C1 segment of cervical spinal cord (tissue), 14 donors: ENCODE data around the gene RXRA.

Experiments used
- DNase-seq, 14 donors: peaks; one replicate each; lab custom pipeline; 2025; lab: John Stamatoyannopoulos, UW

Gene RXRA

DNA sequence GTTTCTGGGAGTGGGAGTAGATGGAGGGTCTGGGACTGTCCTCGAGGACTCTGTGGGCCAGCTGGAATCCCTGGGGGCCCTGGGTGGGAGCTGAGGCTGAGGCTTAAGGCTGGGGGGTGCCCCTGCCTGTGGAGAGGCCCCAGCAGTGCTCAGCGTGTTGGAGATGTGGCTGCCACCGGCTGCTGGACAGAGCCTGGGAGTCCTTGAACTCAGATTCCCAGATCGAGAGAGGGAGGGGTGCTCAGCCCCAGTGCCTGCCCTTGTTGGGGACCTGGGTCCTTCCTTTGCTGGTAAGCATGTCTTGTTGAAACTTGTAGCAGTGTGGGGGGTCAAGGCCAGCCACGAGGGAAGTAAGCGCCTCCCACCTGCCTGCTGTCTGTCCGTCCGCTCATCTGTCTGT lies 10.7 kb downstream of the RXRA start:
- DNase-seq: no peak

- no peak for DNase-seq
These were observed 11.2 kb downstream of the RXRA start for GRCh38 chr9:134337469-134337868.

- peak in 8 of 14 donors; percentile 22 to 68 (median 44) for DNase-seq
These were observed 12.3 kb downstream of the RXRA start for GRCh38 chr9:134338394-134339182.

GRCh38 chr9:134339183-134339806 lies 13.0 kb downstream of the RXRA start:
- peak in 1 of 14 donors; percentile 55 for DNase-seq

- peak in 6 of 14 donors; percentile 32 to 69 (median 40) for DNase-seq
These were observed 14.4 kb downstream of the RXRA start for GRCh38 chr9:134340475-134341160.

- peak in 5 of 14 donors; percentile 26 to 50 (median 41) for DNase-seq
These were observed 15.1 kb downstream of the RXRA start for GRCh38 chr9:134341306-134341705.

DNA sequence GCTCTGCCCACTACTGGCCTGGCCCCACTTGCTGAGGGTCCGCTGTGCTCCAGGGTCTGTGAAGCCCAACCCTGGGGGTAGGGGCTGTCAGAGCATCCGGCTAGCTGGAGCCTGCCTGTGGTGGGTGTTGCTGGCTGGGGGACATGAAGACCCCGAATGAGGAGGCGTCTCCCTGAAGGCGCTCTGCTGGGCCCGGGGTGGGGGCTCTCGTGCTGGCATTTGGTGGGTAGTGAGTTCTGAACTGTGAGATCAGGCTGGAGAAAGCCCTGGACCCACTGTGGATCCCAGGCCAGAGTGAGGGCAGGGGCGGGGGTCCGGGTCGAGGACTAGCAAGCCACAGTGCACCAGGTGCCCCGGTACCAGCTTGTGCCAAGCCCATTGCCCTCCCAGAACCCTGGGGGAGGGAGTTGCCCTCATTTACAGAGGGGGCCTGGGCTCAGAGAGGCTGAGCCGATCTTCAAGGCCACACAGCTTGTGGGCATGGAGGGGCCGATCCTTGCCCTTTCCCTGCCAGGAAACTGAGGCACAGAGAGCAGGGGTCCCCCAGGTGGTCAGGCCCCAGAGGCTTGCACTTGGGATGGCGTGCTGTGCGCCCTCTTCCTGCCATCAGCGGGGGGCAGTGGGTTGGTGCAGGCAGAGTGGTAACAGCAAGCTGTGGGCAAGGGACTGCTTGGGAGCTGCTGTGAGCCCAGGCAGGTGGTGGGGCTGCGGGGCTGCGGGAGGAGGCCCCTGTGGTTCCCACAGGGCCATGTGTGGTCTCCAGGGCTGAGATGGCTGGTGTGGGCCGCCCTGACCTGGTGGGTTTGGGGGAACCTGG lies 15.9 kb downstream of the RXRA start:
- no peak for DNase-seq

DNA sequence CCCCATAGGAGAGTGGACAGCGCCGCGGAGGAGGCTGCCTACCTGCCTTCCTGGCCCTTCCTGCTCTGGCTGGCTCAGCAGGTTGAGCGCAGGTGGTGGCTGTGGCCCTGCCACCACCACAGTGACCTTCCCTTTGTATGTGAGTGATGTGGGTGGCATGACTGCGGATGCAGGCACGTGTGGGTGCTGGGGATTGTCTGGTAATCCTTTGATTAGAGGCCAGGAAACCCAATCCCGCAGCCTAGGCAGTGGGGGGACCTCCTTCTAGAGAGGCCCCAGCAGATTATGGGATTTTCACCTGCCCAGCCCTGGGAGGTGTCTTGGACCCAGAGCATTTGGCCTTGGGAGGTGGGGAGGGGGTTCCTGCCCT lies 16.5 kb downstream of the RXRA start:
- DNase-seq: no peak

- DNase-seq: peak in 5 of 14 donors; percentile 29 to 51 (median 35)
These were observed 17.4 kb downstream of the RXRA start for GRCh38 chr9:134343637-134344036.

DNA sequence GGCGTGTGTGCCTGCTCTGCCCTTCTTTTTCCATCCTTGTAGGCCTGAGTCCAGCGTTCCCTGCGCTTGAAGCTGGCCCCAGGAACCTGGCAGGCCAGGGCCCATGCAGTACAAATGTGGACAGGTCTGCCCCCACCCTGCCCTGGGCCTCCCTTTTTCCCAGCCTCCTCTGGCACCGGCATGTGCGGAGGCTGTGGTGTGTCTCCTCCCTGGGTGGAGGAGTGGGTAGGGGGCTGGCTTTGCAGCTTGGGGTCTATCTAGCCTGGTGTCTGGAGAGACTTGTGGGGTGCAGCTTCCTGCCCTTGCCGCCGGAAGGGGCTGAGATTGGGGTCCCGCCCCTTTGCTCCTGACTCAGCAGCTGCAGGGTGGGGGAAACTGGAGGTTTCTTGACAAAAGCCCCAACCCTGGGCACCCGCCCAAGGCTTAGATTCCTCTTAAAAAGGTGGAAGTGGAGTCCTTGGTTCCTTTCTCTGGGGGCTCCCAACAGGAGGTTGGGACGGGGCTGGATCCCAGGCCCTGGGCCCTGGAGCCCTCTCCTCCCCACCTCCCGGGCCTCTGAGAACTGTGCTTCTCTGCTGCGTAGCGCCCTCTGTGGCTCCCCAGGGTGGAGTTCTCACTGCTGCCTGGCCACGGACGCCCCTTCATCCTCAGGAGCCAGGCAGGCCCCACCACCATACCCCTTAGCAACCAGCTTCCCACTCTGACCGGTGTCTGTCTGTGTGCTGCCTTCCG lies 18.0 kb downstream of the RXRA start:
- peak in 5 of 14 donors; percentile 36 to 56 (median 50) for DNase-seq

- DNase-seq: peak in 7 of 14 donors; percentile 22 to 56 (median 43)
These were observed 18.6 kb downstream of the RXRA start for GRCh38 chr9:134344800-134345310.

DNA sequence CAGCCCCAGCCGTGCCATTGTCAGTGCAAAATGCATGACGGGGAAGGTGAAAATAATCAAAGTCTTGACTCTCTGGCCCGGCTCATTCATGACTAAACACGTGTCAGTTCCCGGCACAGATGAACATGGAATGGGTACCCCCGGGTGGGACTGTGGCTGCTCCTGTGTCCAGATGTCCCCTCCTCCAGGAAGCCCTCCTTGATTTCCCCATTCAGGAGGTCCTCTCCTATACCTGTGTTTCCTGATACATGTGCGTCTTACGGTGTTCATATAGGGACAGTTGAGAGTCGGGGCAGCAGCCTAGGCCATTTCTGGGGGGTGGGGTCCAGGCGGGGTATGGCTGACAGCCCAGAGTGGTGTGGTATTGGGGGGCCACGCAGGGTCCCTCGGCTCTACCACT lies 19.5 kb downstream of the RXRA start:
- DNase-seq: no peak

DNA sequence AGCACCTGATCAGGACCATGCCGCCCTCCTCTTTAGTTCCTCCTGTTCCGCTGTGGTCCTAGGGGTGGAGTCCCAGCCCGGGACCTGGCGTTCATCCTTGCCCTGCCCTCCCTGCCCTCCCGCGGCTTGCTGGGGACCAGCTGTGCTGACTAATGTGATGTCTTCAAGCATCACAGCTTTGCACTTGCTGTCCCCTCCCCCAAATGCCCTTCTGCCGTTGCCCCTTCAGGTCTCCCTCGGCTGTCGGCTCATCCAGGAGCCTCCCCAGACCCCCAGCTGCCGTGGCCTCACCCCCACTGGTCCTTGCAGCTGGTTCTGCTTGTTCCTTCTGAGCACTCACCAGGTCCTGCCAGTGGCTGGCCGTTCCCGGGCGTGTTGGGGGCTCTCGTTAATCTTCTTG lies 19.9 kb downstream of the RXRA start:
- peak in 1 of 14 donors; percentile 17 for DNase-seq

GRCh38 chr9:134346840-134347583 lies 20.8 kb downstream of the RXRA start:
- no peak for DNase-seq

DNA sequence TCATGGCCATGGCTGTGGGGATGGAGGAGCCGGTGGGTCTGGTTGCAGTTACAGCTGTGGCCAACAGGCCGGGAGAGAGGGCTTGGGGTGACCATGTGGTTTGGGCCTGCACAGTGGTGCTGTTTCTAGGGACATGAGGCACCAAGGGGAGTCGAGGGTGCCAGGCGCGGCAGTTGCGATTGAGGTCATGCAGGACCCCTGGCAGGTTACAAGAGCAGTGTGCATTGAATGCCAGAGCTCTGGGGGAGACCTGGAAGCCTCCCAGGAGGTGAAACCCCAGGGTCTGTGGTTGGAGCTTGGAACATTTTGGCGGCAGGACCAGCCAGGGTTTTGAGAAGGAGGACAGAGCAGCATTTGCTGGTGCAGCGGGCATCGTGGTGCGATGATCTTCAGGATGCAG lies 21.7 kb downstream of the RXRA start:
- no peak for DNase-seq

GRCh38 chr9:134348404-134349155 lies 22.3 kb downstream of the RXRA start:
- peak in 6 of 14 donors; percentile 13 to 43 (median 26) for DNase-seq

DNA sequence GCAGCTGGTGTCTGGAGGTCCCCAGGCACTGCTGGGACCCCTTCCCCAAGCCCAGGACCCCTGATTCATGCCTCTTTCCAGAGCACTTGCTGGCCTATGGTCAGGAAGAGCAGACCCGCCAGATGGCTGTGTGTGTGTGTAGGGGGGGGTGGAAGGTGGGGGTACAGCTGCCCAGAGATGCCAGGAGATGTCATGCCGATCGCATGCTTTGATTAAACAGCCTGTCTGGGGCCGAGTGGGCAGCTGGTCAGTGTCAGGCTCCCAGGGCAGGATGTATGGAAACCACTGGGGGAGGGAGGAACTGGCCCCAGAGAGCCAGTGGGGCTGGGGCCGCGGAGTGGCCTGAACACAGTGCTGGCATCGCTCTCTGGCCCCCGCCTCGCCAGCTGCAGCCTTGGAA lies 23.7 kb downstream of the RXRA start:
- DNase-seq: no peak

DNA sequence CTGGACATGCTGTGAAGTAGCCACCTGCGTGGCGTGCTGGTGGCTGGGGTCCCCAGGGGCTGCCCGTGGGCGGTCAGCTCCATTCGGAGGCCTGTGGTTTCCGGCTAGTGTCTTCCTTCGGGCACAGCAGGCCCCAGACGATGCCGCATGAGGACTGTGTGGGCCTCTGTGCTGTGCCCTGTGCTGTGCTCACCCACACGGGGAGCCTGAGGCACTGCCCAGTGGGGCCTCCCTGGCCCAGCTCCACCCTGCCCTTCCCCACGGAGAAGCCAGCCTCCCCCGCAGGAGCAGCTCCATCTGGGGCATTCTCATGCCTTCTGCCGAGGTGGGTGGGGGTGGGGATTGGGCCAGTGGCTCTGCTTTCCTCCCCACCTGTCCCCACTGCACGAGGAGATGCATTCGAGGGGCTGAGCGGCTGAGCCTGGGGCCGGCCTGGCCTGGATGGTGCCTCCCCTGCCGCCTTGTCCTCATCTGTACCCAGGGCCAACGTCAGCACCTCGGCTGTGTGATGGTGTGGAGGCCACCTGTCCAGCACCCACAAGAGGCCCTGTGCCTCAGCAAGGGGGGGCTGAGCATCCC lies 24.2 kb downstream of the RXRA start:
- peak in 1 of 14 donors; percentile 14 for DNase-seq
